ENCODE results near the gene PRDM16. TPM values are rescaled to one million over a fixed set of nuclear protein-coding genes. Genes with fewer than 3 reads are reported as not detected.

The PRDM16 gene
- total and polyA plus RNA-seq, 4 donors = 5.0 to 80.7 (median 41.5) TPM

- Histone ChIP-seq H3K9me3 (ENCODE audit: control insufficient read depth, low read length) (no peaks in the 10 kb centered on the region), H3K27me3 (ENCODE audit: control insufficient read depth in 1 of 2, insufficient read depth in 2 of 2, low read length in 1 of 2) (no peaks in the 10 kb centered on the region), H3K4me3 (ENCODE audit: low read length in 2 of 2) (no peak overlapping the region), H3K4me1 (ENCODE audit: control insufficient read depth in 1 of 2, insufficient read depth in 2 of 2, low read length in 2 of 2) (no peaks in the 10 kb centered on the region), H3K27ac (ENCODE audit: low read depth in 1 of 2, low read length in 2 of 2) (peak overlapping the region; percentile 4 to 85), H3K36me3 (ENCODE audit: control insufficient read depth in 1 of 2, insufficient read depth in 2 of 2, low read length in 1 of 2) (no peaks in the 10 kb centered on the region)
- WGBS, 2 donors = 91% methylated on average over 20 of the region's 20 CpGs
- no peak for DNase-seq
- intact Hi-C loops (cut with DNase I) = loop anchor here (5.0 kb wide), 5 partner anchors 52 to 168 kb away; no protein-coding TSS in a partner anchor
- no peak for ATAC-seq (ENCODE audit: low FRiP score)
Observed at GRCh38 chr1:3184666-3185065, 115.7 kb downstream of the PRDM16 start.

- H3K27ac ChIP-seq (ENCODE audit: low read depth in 1 of 2, low read length in 2 of 2) = peak overlapping the region; percentile 65 to 85
- no peak for DNase-seq
- ATAC-seq (ENCODE audit: low FRiP score) = no peak
Observed at GRCh38 chr1:3185896-3186525, 117.0 kb downstream of the PRDM16 start.

GRCh38 chr1:3186526-3186921, 117.5 kb downstream of the PRDM16 start:
- DNase-seq = peak; percentile 95

More at GRCh38 chr1:3185896-3186525, 117.0 kb downstream of the PRDM16 start:
- no peaks in the 10 kb centered on the region for H3K27me3 ChIP-seq (ENCODE audit: control insufficient read depth in 1 of 2, insufficient read depth in 2 of 2, low read length in 1 of 2)
- H3K4me1 ChIP-seq (ENCODE audit: control insufficient read depth in 1 of 2, insufficient read depth in 2 of 2, low read length in 2 of 2) = no peaks in the 10 kb centered on the region
- no peaks in the 10 kb centered on the region for H3K9me3 ChIP-seq (ENCODE audit: control insufficient read depth, low read length)
- no peak overlapping the region for H3K4me3 ChIP-seq (ENCODE audit: low read length in 2 of 2)
- 40 to 45% methylated on average over 38 of the region's 38 CpGs for WGBS, 2 donors
- intact Hi-C loops (cut with DNase I) = loop anchor here (2.0 to 5.0 kb wide), 6 partner anchors 54 to 166 kb away; no protein-coding TSS in a partner anchor
- no peaks in the 10 kb centered on the region for H3K36me3 ChIP-seq (ENCODE audit: control insufficient read depth in 1 of 2, insufficient read depth in 2 of 2, low read length in 1 of 2)

GRCh38 chr1:3187415-3188149, 118.6 kb downstream of the PRDM16 start:
- Histone ChIP-seq H3K36me3 (ENCODE audit: control insufficient read depth in 1 of 2, insufficient read depth in 2 of 2, low read length in 1 of 2) (no peaks in the 10 kb centered on the region), H3K27me3 (ENCODE audit: control insufficient read depth in 1 of 2, insufficient read depth in 2 of 2, low read length in 1 of 2) (no peaks in the 10 kb centered on the region), H3K9me3 (ENCODE audit: control insufficient read depth, low read length) (no peaks in the 10 kb centered on the region), H3K4me1 (ENCODE audit: control insufficient read depth in 1 of 2, insufficient read depth in 2 of 2, low read length in 2 of 2) (no peaks in the 10 kb centered on the region), H3K4me3 (ENCODE audit: low read length in 2 of 2) (no peak overlapping the region), H3K27ac (ENCODE audit: low read depth in 1 of 2, low read length in 2 of 2) (peak overlapping the region; percentile 85 to 89)
- DNase-seq = no peak
- ATAC-seq (ENCODE audit: low FRiP score) = peak; percentile 4
- WGBS, 2 donors = 14 to 17% methylated on average over 21 of the region's 21 CpGs
- intact Hi-C loops (cut with DNase I) = loop anchor here (2.0 to 5.0 kb wide), 6 partner anchors 55 to 165 kb away; no protein-coding TSS in a partner anchor

More at GRCh38 chr1:3186526-3186921, 117.5 kb downstream of the PRDM16 start:
- no peaks in the 10 kb centered on the region for H3K9me3 ChIP-seq (ENCODE audit: control insufficient read depth, low read length)
- H3K4me1 ChIP-seq (ENCODE audit: control insufficient read depth in 1 of 2, insufficient read depth in 2 of 2, low read length in 2 of 2) = no peaks in the 10 kb centered on the region
- peak; percentile 83 for ATAC-seq (ENCODE audit: low FRiP score)
- WGBS, 2 donors = 2 to 5% methylated on average over 20 to 22 of the region's 22 CpGs
- intact Hi-C loops (cut with DNase I) = loop anchor here (2.0 to 5.0 kb wide), 6 partner anchors 54 to 166 kb away; no protein-coding TSS in a partner anchor
- H3K27ac ChIP-seq (ENCODE audit: low read depth in 1 of 2, low read length in 2 of 2) = peak overlapping the region; percentile 85 to 89
- H3K4me3 ChIP-seq (ENCODE audit: low read length in 2 of 2) = no peak overlapping the region
- H3K27me3 ChIP-seq (ENCODE audit: control insufficient read depth in 1 of 2, insufficient read depth in 2 of 2, low read length in 1 of 2) = no peaks in the 10 kb centered on the region
- no peaks in the 10 kb centered on the region for H3K36me3 ChIP-seq (ENCODE audit: control insufficient read depth in 1 of 2, insufficient read depth in 2 of 2, low read length in 1 of 2)

GRCh38 chr1:3188150-3188971, 119.4 kb downstream of the PRDM16 start:
- peak; percentile 45 for ATAC-seq (ENCODE audit: low FRiP score)
- WGBS, 2 donors = 5 to 11% methylated on average over 34 of the region's 34 CpGs
- intact Hi-C loops (cut with DNase I) = loop anchor here (5.0 kb wide), 5 partner anchors 56 to 164 kb away; no protein-coding TSS in a partner anchor
- Histone ChIP-seq H3K36me3 (ENCODE audit: control insufficient read depth in 1 of 2, insufficient read depth in 2 of 2, low read length in 1 of 2) (no peaks in the 10 kb centered on the region), H3K4me1 (ENCODE audit: control insufficient read depth in 1 of 2, insufficient read depth in 2 of 2, low read length in 2 of 2) (no peaks in the 10 kb centered on the region), H3K4me3 (ENCODE audit: low read length in 2 of 2) (no peak overlapping the region), H3K27me3 (ENCODE audit: control insufficient read depth in 1 of 2, insufficient read depth in 2 of 2, low read length in 1 of 2) (no peaks in the 10 kb centered on the region), H3K27ac (ENCODE audit: low read depth in 1 of 2, low read length in 2 of 2) (peak overlapping the region; percentile 85 to 91), H3K9me3 (ENCODE audit: control insufficient read depth, low read length) (no peaks in the 10 kb centered on the region)
- DNase-seq = no peak

GRCh38 chr1:3190256-3191041, 121.4 kb downstream of the PRDM16 start:
- DNase-seq (no peak), ATAC-seq (ENCODE audit: low FRiP score) (no peak)
- H3K27me3 ChIP-seq (ENCODE audit: control insufficient read depth in 1 of 2, insufficient read depth in 2 of 2, low read length in 1 of 2) = no peaks in the 10 kb centered on the region
- 66 to 82% methylated on average over 32 of the region's 32 CpGs for WGBS, 2 donors
- no peak overlapping the region for H3K4me3 ChIP-seq (ENCODE audit: low read length in 2 of 2)
- peak overlapping the region; percentile 45 to 72 for H3K27ac ChIP-seq (ENCODE audit: low read depth in 1 of 2, low read length in 2 of 2)
- H3K4me1 ChIP-seq (ENCODE audit: control insufficient read depth in 1 of 2, insufficient read depth in 2 of 2, low read length in 2 of 2) = no peaks in the 10 kb centered on the region
- no peaks in the 10 kb centered on the region for H3K9me3 ChIP-seq (ENCODE audit: control insufficient read depth, low read length)
- H3K36me3 ChIP-seq (ENCODE audit: control insufficient read depth in 1 of 2, insufficient read depth in 2 of 2, low read length in 1 of 2) = no peaks in the 10 kb centered on the region
- intact Hi-C loops (cut with DNase I) = loop anchor here in 1 of 2 donors (5.0 to 10.0 kb wide), 2 partner anchors 52 to 164 kb away; no protein-coding TSS in a partner anchor

- no peaks in the 10 kb centered on the region for H3K36me3 ChIP-seq (ENCODE audit: control insufficient read depth in 1 of 2, insufficient read depth in 2 of 2, low read length in 1 of 2)
- DNase-seq = no peak
- H3K4me3 ChIP-seq (ENCODE audit: low read length in 2 of 2) = no peak overlapping the region
- 63 to 73% methylated on average over 6 of the region's 6 CpGs for WGBS, 2 donors
- intact Hi-C loops (cut with DNase I) = loop anchor here in 1 of 2 donors (5.0 to 10.0 kb wide), 2 partner anchors 50 to 162 kb away; no protein-coding TSS in a partner anchor
- ATAC-seq (ENCODE audit: low FRiP score) = no peak
- no peaks in the 10 kb centered on the region for H3K27me3 ChIP-seq (ENCODE audit: control insufficient read depth in 1 of 2, insufficient read depth in 2 of 2, low read length in 1 of 2)
- H3K4me1 ChIP-seq (ENCODE audit: control insufficient read depth in 1 of 2, insufficient read depth in 2 of 2, low read length in 2 of 2) = no peaks in the 10 kb centered on the region
- H3K27ac ChIP-seq (ENCODE audit: low read depth in 1 of 2, low read length in 2 of 2) = peak overlapping the region; percentile 93 to 98
- no peaks in the 10 kb centered on the region for H3K9me3 ChIP-seq (ENCODE audit: control insufficient read depth, low read length)
Observed at GRCh38 chr1:3192361-3192760, 123.4 kb downstream of the PRDM16 start.

Data from aorta (tissue), 5 donors.